ENCODE data around the gene SLC22A23.

SLC22A23 gene

DNA sequence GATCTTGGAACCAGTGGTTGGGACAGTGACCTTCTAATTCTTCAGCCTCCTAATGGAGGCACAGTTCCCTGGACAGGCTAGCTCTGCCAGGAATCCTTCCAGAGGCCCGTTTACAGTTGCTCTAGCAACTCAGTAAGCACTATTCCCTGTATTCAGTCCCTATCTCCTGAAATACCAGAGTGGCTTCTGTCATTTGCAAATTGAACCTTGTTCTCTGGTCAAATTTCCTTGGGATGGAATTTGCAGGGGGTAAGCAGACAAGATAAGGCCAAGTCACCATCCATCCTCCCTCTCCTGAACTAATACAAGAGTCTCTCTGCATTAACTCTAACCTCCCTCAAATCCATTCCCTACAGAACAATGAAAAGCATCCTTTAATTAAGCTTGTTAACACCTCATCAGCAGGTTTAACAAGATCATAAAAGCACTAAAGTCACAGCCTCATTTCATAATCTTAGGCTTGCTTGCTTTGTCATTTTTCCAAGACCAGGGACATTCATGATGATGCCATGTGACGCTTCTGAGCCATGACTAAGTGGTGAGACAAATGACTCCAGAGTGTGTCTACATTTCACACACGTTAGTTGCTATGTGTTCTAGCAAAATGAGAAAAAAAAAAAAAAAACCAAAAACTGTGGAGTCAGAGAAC is 37.1 kb downstream of the SLC22A23 start:
- DNase-seq: no peak

DNA sequence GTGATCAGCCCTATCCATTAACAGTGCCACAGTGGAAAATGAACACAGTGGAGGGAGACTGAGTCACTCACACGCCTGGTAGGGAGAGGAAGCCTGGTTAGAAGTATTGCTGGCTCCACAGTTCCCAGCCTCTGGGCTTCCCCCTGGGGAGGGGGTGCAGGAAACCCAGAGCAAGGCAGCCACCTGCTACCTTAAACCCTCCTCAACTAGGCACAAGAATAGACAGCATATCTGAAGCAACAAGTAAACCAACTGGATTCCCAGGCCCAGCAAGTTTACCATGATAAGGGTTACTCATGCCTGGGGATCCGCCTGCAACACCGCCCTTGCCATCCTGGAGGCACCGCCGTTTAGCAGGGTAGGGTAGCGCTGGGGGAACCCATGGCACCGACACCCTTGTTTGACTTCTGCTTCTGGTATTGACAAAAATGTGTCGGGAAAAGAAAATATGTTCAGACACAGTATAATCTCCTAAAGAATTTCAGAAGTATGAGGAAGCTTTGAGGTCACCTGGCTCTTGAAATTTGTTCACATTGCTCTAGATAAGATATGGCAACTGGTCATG is 38.3 kb downstream of the SLC22A23 start:
- DNase-seq: no peak

DNA sequence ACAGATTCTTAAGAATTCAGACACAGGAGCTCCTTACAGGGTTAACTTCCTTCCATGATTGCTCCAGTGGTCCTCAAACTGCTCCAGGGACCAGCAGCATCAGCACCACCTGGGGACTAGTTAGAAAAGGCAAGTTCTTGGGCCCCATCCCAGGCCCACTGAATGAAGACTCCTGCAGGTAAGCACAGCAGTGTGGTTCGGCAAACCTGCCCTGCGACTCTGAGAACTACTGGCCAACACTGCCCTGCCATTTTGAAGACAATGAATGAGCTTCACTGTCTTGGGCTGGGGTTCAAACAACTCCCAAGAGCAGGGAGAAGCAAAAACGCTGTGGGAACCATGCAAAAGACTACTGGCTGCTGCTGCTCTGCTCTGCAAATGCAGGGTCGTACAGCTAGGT is 39.4 kb downstream of the SLC22A23 start:
- DNase-seq: no peak

DNA sequence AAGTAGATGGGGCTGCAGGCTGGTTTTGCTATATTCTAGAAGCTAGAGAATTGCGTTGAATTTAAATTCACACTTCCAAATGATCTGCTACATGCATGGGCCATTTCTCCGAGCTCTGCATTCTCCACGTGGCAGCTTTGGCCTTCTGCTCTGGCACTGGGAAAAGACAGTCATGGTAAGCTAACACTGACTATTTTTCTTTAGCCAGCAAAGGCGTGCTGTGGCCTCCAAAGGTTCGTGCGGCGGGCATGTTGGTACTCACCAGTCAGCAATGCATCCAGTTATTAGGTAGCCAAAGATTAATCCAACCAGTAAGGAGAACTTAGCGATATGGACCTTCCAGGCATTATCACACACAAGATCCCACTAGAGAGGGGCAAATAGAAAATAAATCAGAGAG is 41.4 kb downstream of the SLC22A23 start:
- DNase-seq: no peak

DNA sequence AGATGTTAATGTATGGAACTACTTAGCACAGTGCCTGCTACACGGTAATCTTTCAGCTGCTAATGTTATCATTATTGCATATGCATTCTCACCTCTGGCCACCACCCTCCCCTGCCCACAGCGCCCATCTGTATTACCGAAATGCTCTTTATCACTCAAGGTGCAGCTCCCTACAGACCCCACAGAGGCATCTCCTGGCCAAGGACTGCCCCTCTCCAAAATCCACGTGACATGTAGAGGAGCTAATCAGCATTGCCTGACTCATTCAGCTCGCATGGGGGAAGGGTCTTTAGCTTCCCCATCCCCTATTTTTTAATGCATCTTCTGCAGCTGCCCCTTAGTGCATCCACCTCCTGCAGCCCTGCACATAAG is 41.8 kb downstream of the SLC22A23 start:
- DNase-seq: no peak

DNA sequence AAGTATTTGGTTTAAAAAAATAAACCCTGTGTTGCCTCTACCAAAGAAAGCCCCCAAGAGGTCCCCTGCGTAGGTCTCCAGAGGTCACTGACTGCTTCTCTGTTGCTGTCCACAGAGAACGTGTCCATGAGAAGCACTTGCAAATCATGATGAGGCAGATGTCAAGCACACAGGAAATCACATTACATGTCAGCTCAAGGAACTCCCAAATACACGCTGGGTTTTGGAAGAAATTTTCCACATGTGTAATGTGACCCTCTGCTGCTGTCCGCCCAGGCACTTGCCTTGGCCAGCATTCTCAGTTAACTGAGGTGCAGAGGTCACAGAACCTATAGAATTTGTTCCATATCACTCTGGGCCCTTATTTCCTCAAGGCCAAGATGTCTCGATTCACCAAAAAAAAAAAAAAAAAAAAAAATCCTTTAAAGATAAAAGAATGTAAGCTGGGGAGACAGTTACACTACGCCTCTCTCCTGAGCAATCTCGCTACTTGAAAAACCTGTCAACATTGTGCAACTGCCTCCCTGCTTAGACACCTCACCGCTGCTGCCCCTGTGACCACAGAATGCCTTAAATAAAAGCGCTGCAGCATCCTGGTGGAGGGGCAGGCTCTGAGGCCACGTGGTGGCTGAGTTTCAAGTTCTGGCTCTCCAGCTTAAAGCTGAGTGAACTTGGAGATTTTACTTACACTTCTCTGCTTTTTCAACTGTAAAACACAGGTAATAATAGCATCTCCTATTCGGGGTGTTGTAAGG is 42.3 kb downstream of the SLC22A23 start:
- peak; percentile 6 for DNase-seq

- DNase-seq: no peak
Observed at GRCh38 chr6:3413592-3413991, 43.3 kb downstream of the SLC22A23 start.

GRCh38 chr6:3412779-3413500 is 43.9 kb downstream of the SLC22A23 start:
- no peak for DNase-seq

GRCh38 chr6:3411967-3412778 is 44.7 kb downstream of the SLC22A23 start:
- no peak for DNase-seq

GRCh38 chr6:3410385-3411360 is 46.2 kb downstream of the SLC22A23 start:
- no peak for DNase-seq

DNA sequence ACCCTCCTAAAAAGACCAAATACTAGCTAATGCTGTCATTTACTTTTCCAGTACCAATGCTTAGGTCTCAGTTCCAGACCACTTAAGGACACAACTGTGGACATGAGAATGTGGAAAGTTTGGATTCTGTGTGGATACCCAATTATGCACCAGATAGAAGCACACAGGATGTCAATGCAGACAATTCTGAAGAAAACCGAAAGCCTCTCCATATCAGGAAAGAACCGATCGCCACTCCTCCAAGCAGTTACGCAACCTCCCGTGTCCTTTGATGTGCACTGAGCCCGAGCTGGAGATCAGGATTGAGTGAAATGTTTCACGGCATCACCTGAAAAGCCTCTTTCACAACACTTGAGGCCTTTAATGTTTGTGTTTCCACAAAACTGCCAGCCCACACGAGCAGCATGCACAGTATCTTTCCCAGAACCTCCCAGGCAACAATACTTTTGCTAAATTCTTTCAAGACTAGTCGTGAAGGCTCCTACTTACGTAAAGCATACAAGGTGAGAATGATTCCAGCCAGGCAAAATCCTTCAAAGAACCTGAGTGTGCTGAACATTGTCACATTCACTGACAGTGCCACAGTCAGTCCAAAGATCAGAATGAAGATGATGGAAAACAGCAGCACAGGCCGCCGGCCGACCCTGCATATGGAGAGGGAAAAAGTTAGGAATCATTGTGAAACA is 47.0 kb downstream of the SLC22A23 start:
- DNase-seq: no peak

GRCh38 chr6:3408665-3409064 is 48.2 kb downstream of the SLC22A23 start:
- DNase-seq: no peak

DNA sequence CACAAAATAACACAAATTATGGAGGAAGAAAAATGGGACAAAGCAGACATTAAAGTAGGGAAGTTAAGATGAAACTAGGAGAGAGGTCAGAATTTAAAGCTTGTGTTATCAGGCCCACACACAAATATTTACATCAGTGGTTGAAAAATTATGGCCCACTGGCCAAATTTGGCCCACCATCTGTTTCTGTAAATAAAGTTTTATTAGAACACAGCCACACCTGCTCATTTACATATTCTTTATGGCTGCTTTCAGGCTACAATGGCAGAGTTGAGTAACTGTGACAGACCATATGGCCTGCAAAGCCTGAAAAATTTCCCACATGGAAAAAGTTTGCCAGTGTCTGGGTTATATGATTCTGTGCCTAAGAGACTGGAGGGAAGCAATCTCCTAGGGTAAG is 49.0 kb downstream of the SLC22A23 start:
- no peak for DNase-seq

GRCh38 chr6:3406891-3407809 is 49.7 kb downstream of the SLC22A23 start:
- DNase-seq: no peak

- no peak for DNase-seq
Observed at GRCh38 chr6:3406362-3406821, 50.5 kb downstream of the SLC22A23 start.

DNA sequence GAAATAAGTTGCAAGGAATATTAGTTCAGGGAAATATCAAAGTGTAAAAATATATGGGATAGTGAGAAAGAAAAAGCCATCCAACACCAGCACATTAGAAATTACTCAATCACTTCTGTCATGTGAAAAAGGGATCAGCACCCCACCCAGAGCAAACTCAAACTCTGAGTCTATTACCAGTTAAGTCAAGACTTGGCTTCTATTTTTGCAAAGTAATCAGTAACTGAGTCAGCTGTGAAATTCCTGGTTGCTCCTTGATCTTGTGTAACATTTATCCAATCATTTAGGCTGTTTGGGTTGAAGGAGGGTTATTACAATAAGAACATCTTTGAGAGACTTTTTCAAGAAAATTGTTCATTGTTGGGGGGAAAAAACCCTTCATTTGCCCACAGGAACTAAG is 51.2 kb downstream of the SLC22A23 start:
- DNase-seq: no peak

GRCh38 chr6:3405182-3405518 is 51.7 kb downstream of the SLC22A23 start:
- no peak for DNase-seq

DNA sequence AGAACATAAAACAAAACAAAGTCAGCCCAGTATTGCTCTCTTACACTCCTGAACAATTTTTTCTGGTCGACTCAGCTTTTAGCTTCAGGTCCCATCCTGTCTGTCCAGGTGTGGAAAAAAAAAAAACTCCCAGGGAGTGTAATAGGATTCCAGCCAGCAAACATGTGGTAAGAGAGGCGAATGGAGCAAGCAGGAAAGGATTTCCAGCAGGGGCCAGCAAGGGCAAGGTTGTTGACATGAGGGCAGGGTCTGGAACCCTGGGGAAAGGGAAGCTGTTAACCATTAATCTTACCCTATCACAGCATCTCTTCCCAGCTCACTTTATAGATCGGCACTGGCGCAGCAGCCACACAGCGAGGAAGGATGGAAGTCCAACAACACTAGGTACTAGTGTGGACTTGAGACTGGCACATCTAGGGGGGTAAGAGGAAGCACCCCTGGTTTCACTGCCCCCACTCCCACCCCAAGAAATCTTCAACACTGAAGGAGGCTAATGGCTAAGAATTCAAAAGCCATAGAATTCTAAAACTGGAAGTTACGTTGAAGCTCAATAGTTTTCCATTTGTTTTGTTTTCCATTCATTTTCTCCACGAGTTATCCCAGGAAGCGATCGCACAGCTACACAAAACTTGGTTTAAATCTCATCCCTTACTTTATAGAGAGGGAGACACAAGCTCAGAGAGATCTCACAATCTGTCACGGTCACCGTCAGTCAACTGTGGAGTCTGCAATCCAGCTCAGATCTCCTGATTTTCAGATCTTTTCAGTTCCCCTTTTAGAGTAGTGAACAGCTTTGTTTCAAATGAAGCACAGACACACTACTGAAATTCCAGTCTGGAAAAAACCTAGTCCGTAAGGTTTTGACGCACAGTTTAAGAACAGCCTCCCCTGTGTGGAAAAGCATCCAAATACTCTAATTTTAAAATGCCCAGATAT is 53.3 kb downstream of the SLC22A23 start:
- DNase-seq: no peak

All from NCI-H2227 treated with DMSO at 0.1 percent for 48 hours (cell line).